ENCODE data around the gene MYLK4.

The MYLK4 gene

DNA sequence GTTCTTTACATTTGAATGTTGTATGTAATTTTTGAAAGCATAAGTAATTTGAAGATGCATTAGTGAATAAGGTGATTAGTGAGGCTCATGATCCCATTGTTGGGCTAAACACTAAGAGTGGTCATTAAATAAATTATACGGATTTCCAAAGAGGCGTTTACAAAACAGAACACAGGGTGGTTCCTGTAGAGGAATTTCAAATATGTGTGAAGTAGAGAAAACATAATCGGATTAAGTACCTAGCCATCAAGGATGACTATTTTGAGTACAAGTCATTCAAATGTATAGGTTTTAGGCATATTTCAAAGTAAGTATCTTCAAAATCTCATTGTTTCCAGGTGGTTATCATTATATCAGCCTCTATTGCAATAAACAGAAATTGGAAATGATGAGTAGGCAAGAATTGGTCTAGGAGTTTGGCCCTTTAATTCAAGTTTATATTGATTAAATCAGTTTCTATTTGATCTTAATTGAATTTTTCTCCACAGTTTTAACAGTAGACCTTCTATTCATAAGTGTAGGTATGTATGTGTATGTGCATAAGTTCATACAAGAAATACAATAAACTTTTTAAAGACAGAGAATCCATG, 94.8 kb downstream of the MYLK4 start:
- DNase-seq = no peak

DNA sequence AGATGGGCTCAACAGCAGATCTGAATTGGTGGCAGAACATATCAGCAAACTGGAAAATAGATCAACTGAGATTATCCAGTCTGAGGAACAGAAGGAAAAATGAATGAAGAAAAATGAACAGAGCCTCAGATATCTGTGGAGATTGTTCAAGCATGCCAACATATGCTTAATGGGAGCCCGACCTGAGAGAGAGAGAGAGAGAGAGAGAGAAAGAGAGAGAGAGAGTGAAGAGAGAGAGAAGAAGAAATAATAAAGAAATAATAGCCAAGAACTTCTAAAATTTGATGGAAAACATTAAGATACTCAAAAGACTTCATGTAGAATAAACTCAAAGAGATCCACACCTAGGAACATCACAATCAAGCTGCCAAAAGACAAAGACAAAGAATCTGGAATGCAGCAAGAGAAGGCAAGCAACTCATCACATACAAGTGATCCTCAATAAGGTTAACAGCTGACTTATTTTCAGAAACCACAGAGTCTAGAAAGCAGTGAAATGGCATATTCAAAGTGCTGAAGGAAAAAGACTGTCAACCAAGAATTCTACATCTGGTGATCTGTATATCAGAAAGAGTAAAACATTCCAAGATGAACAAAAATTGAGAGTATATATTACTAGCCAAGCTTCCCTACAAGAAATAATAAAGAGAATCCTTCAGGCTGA, 97.2 kb downstream of the MYLK4 start:
- no peak for DNase-seq

DNA sequence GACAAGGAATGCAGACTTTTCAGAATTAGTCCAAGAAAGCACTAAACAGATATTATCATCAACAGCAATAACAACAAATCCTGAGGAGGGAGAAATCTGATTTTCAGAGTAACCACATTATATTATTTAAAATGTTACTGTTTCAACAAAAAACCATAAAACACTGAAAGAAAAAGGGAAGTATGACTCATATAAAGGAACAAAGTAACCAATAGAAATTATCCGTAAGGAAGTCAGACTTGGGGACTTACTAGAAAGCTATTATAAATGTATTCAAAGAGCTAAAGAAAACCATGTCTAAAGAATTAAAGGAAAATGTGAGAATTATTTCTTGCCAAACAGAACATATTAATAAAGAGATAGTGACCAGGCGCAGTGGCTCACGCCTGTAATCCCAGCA, 98.1 kb downstream of the MYLK4 start:
- no peak for DNase-seq

DNA sequence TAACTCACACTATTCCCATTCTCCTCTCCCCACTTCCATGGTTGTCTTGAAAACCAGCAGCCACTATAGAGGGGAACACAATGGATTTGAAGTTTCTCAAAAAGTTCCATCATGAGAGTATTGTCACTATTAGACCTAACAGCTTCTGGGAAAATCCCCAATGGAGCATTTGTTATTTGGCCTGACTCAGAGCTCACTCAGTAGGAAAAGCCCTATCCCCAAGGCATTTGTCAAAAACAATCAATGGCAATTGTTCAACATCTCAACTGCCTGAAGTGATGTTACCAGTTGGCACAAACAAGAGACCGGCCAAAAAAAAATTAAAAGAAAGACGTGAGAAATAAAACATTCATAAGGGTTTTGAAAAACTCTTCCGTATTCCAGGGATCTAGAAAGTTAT, 98.8 kb downstream of the MYLK4 start:
- no peak for DNase-seq

DNA sequence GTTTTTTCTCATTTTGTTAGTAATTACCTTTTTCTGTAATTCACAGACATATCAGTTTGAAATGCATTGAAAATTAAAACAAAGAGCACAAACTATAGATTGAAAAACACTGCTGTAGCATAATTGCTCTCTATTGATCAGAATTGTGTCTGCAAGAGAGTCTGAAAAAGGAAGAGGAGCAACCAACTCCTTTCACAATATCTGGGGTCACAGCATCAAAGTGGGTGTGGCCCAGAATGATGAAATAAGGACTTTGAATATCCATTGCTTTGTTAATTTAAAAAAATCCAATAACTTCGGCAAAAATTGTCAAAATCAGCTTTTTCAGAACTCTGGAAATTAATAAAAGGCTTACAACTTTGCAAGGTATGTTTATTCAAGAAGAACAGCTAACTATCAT, 99.2 kb downstream of the MYLK4 start:
- no peak for DNase-seq

DNA sequence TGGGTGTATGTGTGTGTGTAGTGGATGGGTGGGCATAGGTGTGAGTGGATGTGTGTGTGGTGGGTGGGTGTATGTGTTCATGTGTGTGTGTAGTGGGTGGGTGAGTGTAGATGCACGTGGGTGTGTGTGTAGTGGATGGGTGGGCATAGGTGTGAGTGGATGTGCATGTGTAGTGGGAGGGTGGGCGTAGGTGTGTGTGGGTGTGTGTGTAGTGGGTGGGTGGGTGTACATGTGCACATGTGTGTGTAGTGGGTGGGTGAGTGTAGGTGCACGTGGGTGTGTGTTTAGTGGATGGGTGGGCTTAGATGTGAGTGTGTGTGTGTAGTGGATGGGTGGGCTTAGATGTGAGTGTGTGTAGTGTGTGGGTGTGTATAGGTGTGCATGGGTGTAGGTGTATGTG, 104.4 kb downstream of the MYLK4 start:
- DNase-seq = no peak

DNA sequence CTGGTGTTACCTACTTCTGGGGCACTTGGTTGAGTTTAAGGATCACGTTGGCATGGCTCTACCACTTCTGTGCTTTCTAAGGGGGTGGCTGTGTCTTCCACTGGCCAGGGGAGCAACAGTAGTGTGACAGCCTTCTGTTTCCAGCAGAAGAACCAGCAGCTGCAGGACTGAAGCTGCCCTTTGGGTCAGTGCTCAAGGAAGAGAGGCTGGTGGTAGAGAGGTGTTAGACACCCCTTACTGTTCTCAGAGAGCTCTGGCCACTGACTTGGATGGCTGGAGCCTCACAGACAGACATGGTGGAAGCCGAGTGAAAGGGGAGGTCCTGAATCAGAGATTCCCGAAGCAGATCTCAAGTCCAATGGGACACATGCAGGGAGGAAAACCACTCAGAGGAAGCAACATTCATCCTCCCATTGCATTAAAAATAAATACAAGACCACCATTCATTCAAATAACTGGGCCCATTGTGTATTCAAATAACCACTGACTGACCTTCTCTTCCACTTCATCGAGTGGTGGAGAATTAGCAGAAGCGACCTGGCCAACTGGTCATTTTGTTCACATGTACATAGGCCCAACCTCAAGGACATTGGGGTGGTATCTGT, 106.7 kb downstream of the MYLK4 start:
- DNase-seq = no peak

DNA sequence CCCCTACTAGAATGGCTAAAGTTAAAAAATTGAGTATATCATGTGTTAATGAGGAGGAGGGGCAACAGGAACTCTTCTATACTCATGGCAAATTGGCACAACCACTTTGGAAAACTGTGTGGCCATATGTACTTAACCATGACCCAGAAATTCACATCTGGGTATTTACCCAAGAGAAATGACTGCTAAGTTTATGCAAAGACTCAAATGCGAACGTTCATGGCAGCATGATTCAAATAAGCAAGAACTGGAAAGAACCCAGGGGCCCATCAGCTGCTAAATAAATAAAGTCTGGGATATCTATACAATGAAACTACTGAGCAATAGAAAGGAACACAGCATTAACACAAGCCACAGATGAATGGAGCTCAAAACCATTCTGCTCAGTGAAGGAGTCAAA, 107.6 kb downstream of the MYLK4 start:
- no peak for DNase-seq

DNA sequence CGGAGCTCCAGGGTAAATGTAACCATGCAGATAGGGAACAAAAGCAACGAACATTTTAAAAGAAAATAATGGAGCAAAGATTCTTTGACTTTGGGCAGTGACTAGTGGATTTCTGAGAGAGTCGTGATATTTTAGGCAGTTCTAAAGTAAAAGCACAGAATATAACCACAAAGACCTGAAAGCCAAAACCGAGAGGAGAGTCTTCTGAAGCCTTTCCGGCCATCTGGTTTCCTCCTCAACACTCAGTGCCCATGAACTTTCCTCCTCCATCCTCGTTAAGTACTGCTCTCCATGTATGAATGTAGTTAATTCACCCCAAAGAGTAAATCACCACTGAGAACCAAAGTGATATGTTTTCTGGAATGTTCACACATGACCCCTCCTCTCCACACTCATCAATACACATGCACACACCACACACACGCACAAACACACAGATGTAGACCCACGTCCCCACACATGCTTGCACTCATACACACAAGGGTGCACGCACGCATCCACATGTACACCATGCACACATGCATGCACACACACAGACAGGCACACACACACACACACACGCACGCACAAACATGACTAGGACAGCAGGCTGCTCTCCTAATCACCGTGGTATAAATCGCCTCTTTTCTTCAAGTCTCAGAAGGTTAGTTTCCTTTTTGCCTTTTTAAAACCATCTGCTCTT, 109.5 kb downstream of the MYLK4 start:
- DNase-seq = no peak

DNA sequence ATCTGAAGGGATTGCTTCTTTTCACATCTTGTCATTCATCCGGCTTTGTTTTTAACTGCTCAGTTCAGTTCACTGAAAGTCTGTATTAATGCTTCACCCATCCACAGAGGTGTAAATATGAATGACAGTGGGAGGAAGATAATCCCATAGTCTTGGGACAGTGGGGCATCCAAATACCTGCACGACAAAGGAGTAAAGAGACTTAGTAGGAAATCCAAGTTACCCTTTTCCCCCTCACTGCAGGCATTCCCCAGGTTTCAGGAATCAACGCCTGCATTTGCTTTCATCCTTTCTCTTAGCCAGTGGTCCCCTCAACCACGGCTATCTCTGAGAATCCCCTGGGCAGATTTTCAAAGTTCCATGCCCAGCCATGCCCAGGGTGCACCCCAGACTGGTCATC, 110.2 kb downstream of the MYLK4 start:
- DNase-seq = no peak

DNA sequence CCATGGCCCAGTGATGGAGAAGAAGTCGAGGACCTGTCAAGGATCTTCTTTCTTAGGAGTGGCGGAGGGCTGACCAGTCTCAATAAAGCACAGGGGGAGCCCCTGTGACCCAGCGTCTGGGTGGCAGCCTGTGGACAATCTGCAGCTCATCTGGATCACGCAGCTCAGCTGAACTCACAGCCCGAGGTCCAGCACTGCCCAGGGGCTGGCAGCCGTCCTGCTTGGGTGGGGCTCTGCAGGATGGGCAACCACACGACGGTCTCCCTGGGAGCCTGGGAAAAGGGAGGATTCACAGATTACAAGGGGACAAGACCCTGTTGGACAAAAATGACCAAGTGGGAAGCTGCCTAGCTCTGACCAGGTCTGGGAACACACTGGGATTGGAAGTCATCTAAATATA, 110.8 kb downstream of the MYLK4 start:
- DNase-seq = no peak

DNA sequence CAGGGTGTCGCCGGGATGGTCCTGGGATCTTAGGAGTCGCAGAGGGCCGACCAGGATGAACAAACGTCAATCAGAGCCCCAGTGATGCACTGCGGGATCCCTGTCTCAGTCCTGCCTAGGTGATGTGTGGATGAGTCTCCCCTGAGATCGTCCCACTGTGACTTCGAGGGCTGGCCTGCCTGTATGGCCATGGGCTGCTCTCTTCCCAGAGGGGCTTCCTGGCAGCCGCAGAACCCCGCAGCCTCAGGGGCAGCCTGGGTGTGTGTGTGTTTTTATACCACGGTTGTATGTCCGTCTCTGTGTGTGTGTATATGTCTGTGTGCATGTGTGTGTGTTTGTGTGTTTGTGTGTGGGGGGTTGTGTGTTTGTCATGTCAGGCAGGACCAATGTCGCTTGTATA, 111.6 kb downstream of the MYLK4 start:
- DNase-seq = no peak

DNA sequence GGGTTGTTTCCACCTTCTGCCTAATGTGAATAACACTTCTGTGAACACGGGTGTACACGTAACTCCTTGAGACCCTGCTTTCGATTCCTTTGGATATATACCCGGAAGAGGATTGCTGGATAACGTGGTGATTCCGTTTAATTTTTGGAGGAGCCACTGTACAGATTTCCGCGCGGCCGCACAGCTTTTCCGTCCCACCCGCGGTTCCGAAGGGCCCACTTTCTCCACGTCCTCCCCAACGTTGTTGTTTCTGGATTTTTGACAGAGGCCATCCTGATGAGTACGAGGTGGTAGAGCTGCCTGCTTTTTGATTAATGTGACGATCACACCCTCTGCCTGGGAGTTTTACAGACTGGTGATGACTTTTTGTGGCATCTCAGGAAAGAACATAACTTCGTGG, 114.0 kb downstream of the MYLK4 start:
- DNase-seq = no peak

DNA sequence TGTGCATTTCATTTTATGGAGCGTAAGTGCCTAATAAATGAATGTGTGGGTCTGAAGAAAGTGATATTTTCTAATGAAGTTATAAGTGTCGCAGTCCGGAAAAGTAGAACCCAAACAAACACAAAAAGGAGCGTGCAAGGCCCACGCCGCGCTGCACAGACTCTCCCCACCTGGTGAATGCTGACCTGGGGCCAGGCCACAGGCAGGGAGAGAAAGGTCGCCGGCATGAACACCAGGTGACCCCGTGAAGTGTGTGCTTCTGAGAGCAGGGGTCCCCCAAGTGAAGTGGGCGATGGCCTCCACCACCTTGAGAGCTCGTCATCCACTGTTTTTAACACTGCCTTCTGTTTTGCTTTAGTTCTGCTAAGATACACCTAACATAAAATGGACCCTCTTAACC, 114.8 kb downstream of the MYLK4 start:
- DNase-seq = no peak

DNA sequence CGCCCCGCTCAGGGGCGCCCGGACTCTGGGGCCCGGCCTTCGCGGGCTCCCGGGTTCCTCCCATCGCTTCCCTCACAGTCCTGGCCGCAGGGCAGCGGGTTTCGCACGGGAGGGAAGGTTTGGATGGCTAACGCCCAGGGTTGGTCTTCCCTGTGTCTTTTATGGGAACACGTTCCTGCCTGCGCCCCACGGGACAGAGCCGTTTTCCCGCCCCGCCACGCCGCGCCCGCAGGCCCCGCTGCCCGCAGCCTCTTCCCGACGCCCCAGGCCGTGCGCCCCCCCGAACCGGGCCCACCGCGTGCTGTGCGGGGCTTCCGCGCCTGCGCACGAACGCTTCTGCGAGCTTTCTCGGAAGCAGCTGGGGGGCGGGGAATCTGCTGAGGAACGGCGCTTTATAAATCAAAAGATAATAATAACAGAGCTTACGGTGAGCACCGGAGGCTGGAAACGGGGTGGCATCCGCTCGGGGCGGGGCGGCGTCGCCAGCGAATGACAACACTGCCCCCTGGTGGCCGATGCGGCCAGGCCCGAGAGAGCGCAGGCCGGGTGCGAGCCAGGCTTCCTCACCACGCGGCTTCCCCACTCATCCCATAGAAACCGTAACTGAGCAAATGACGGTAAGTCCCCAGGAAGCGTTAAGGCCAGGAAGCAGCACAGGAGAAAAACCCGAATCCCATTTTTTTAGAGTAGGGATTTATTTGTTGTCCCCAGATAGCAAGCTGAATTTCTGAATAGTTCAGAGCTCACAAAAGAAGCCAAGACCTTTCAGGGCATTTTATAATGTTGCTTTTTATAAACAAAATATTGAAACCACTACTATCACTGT, 116.4 kb downstream of the MYLK4 start:
- peak; percentile 2 for DNase-seq

DNA sequence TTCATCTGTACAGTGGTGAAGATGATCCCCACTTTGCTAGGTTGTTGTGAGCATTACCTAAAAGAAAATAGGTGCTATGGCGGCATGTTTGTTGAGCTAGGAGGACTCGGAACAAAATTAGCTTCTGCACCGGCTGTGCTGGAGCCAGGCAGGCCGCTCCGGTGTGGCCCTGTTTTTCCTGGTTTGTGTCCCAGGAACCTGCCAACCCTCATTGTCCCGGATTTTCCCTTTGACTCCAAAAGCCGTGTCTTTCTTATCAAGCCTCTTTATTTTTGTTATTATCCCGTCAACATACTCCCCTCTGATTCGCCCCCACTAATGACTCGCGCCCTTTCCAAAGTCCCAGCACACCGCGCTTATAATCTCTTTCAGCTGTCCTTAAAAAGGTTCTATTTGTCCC, 117.0 kb downstream of the MYLK4 start:
- DNase-seq = no peak

DNA sequence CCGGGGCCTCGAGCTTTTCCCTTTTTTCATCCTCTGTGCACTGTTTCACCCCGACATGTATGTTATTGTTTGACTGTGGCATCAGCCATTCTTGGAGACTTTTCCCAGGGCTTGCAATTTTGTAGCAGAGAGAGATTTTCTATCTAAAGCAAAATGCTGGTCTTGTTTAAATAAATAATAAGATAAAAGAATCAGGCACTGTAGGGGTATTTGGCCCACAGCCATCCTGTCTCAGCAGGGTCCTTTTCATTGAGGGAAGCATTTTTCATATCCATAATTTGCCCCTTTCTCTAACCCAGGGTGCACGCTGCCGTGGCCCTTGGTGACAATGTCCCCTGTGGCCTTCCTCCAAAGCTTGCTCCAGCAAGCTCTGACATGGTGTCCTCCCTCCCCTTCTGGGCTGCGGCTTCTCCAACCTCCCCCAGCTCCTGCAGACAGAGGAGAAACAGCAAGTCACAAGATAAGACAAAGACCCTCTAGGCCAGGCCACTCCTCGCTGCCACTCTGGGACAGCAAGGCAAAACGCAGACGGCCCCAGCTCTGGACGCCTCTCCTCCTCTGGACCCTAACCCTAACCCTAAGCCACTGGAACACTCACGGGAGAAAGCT, 117.6 kb downstream of the MYLK4 start:
- DNase-seq = no peak

DNA sequence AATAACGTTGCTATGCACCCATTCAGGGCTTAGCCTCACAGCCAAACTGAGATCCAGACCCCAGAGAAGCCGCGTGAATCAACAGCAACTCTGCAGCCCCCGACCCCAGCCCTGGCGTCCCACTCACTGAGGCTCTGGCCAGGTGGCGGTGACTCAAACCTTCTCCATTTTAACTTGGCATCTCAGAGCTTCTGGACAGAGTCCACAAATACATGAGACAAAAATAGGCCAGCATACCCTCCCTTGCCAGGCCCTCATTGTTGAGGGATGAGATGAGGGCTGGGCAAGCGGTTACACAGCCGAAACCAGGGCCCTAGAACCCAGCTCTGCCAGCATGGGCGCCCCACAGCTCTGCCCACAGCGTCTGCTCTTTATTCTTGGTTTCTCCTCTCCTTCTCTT, 118.4 kb downstream of the MYLK4 start:
- DNase-seq = no peak

DNA sequence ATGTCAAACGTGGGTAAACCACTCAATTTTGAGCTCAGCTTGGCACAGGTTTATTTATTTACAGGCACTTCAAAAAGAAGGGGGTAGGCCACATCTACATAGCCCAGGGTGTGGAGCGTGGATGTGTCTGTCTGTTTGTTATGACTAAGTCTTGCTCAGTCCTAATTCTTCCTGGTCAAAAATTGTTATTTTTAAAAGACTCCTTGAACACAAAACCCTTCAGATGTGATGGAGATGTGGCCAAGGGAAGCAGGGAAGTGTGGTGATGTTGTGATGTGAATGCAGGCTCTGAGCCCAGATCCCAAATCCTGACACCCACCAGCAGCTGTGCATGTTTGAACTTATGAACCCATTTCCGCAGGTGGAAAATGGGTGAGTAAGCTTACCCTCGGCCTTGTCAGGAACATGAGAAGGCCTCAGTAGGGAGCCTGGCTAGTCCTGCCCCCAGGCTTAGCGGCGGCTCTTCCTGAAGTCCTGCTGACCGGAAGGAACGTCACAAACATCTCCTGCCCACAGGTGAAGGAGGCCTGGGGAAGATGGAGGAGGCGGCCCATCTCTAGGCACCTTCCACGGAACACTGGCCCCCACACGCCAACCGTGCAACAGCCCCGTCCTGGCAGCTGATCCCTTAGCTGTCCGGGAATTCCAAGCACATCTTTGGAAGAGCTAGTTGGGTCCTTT, 119.7 kb downstream of the MYLK4 start:
- no peak for DNase-seq

DNA sequence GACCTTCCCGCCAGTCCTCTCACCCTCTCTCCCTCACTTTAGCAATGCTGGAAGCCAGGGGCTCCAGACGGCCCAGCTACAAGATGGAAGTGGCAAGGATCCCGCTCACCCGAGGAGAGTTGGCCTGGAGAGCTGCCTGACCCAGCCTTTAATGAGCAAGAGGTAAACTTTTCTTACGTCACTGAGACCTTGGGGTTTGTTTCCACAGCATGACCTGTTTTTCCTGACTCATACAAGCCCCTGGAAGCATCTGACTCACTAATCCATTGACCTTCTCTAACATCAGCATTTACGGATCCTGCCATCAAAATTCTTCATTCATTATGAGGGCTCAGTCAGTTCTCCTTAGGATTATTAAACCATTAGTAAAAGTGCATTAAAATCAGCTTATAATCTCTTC, 120.4 kb downstream of the MYLK4 start:
- no peak for DNase-seq

DNA sequence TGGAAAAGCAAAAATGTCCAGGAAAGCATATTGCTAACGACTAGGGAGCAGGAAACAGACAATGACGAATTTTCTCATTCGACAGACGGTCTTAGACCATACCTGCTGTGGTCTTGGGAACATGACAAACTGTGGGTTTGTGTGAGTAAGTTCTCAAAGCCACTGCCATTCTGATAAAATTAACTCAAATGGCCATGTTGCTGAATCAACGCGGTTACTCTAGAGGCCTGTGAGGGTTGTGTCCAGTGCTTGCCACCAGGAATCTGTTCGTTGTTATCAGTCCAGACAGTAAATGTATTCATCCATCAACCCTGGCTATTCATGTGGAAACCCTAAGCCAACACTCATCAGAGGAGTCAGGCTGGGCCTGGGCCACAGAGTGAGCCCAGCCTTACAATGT, 124.3 kb downstream of the MYLK4 start:
- no peak for DNase-seq

DNA sequence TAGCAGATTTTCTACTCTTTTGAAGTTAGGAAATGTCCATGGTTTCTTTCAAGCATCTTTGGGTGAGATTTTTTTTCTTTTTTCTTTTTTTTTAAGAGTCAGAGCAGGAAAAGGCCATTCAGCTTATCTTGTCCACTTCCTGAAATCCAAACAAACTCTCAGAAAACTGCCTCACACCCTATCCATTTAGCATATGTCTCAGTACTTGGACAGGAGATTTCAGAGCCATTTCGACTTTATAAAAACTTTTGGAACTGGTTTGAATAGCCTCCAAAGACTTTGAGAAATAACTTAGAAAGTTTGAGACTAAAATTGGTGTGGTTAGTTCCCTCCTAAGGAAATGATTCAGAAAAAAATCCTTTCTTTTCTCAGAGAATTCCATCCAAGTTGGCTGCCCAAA, 125.1 kb downstream of the MYLK4 start:
- DNase-seq = no peak

All from GF-D8 (cell line).